Bronchial epithelial cell (primary cell): ENCODE results near the gene SEC14L5. TPM values are rescaled to one million over a fixed set of nuclear protein-coding genes. Genes with fewer than 3 reads are reported as not detected.
"Not testable (repeated sequence)": the region's sequence is repeated elsewhere in the genome, so short reads cannot be mapped to it uniquely, and the experiment has no call there.

Experiments
- DNase-seq: peaks from one replicate; pipeline ENCODE4 v3.0.0-alpha.2; 2010; ENCODE audit warnings: low read depth
- FAIRE-seq: peaks from 2 replicates; lab custom pipeline; 2011; peaks lifted over from hg19 to GRCh38; lab: Jason Lieb, UNC
- H3K27me3 ChIP-seq: 2 replicates; pipeline ENCODE4 v1.5.1; 2011; ENCODE audit warnings: low read length; ENCODE audit not compliant: control insufficient read depth, insufficient read depth
- H3K36me3 ChIP-seq: 2 replicates; pipeline ENCODE4 v1.5.1; 2011; ENCODE audit warnings: low read length; ENCODE audit not compliant: control insufficient read depth, insufficient read depth
- H3K4me3 ChIP-seq: 2 replicates; pipeline ENCODE4 v1.5.1; 2011; ENCODE audit warnings: mild to moderate bottlenecking, low read depth, low read length, control low read depth
- CTCF ChIP-seq: IDR thresholded peaks from 2 replicates; pipeline ENCODE4 v1.5.1; 2011; ENCODE audit warnings: mild to moderate bottlenecking, moderate library complexity, low read length, control low read depth, inconsistent platforms; ENCODE audit not compliant: insufficient read depth, severe bottlenecking
- total RNA-seq: library from RNA; depleted of rRNA; stranded (reverse); fragments of >200 nt; gene quantifications from 2 replicates; pipeline ENCODE4 v1.2.1, GENCODE V29; 2014

SEC14L5 gene
- total RNA-seq, 1 donor from 2014 or later, result under 0.01 TPM

- H3K4me3 ChIP-seq, result no peak overlapping the region
- TF ChIP-seq CTCF, result no peak
- FAIRE-seq, result no peak
- no peaks in the 10 kb centered on the region for H3K36me3 ChIP-seq
- DNase-seq, result no peak
- peaks cover 1% of the 10 kb centered on the region for H3K27me3 ChIP-seq
These were observed 2.4 kb downstream of the SEC14L5 start for GRCh38 chr16:4960579-4960978.

GRCh38 chr16:4962716-4963115, 4.6 kb downstream of the SEC14L5 start:
- H3K27me3 ChIP-seq, result peaks cover 1% of the 10 kb centered on the region
- no peak for DNase-seq
- H3K36me3 ChIP-seq, result no peaks in the 10 kb centered on the region
- no peak for FAIRE-seq
- TF ChIP-seq CTCF, result no peak
- no peak overlapping the region for H3K4me3 ChIP-seq

- not testable (repeated sequence) for DNase-seq, FAIRE-seq, H3K4me3 ChIP-seq, H3K36me3 ChIP-seq, H3K27me3 ChIP-seq
These were observed 5.4 kb downstream of the SEC14L5 start for GRCh38 chr16:4963527-4963926.

- H3K4me3 ChIP-seq, result no peak overlapping the region
- no peaks in the 10 kb centered on the region for H3K36me3 ChIP-seq
- H3K27me3 ChIP-seq, result no peaks in the 10 kb centered on the region
- no peak for TF ChIP-seq CTCF
- DNase-seq (no peak), FAIRE-seq (no peak)
These were observed 8.8 kb downstream of the SEC14L5 start for GRCh38 chr16:4966736-4967453.

- not testable (repeated sequence) for H3K4me3 ChIP-seq, DNase-seq, H3K36me3 ChIP-seq, H3K27me3 ChIP-seq, FAIRE-seq
These were observed 10.1 kb downstream of the SEC14L5 start for GRCh38 chr16:4968278-4968677.

GRCh38 chr16:4968879-4969483, 10.9 kb downstream of the SEC14L5 start:
- no peak for FAIRE-seq
- no peaks in the 10 kb centered on the region for H3K27me3 ChIP-seq
- no peak for TF ChIP-seq CTCF

GRCh38 chr16:4970010-4970409, 11.9 kb downstream of the SEC14L5 start:
- no peak overlapping the region for H3K4me3 ChIP-seq
- TF ChIP-seq CTCF, result no peak
- H3K36me3 ChIP-seq, result no peaks in the 10 kb centered on the region
- FAIRE-seq, result no peak
- no peaks in the 10 kb centered on the region for H3K27me3 ChIP-seq
- DNase-seq, result no peak

More at GRCh38 chr16:4968879-4969483, 10.9 kb downstream of the SEC14L5 start:
- Histone ChIP-seq H3K4me3 (no peak overlapping the region), H3K36me3 (no peaks in the 10 kb centered on the region)
- no peak for DNase-seq
